GM12864 (cell line): ENCODE measurements around the gene MIX23.

Source experiments
- DNase-seq: peaks from one replicate; pipeline ENCODE4 v3.0.0-alpha.2; 2011; ENCODE audit warnings: low read depth
- H3K4me3 ChIP-seq: 2 replicates; pipeline ENCODE4 v1.5.1; 2011; ENCODE audit warnings: mild to moderate bottlenecking, low read depth, low read length, control low read depth
- TF ChIP-seq, protein P1 (sequence below): IDR thresholded peaks from 2 replicates; pipeline ENCODE4 v1.5.1; 2011; ENCODE audit warnings: low read depth, mild to moderate bottlenecking, moderate library complexity, low read length, control low read depth, inconsistent platforms; ENCODE audit errors: missing control alignments

Gene MIX23

DNA sequence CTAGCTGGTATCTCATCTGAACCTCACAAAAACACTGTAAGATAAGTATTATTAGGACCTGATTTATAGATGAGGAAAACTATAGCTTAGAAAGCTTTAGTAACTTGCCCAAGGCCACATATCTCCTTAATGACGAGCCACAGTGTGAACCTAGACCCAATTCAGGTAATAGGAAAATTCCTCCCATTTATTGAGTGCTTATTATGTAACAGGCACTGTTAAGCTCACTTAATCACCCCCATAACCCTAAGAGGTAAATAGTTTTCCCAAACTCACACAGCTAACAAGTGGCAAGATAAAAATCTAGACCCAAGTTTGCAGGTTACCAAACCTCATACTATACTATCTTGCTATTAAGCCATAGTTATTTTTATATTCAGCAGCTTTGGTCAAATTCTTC lies 24.9 kb upstream of the MIX23 start:
- TF ChIP-seq, protein P1, sequence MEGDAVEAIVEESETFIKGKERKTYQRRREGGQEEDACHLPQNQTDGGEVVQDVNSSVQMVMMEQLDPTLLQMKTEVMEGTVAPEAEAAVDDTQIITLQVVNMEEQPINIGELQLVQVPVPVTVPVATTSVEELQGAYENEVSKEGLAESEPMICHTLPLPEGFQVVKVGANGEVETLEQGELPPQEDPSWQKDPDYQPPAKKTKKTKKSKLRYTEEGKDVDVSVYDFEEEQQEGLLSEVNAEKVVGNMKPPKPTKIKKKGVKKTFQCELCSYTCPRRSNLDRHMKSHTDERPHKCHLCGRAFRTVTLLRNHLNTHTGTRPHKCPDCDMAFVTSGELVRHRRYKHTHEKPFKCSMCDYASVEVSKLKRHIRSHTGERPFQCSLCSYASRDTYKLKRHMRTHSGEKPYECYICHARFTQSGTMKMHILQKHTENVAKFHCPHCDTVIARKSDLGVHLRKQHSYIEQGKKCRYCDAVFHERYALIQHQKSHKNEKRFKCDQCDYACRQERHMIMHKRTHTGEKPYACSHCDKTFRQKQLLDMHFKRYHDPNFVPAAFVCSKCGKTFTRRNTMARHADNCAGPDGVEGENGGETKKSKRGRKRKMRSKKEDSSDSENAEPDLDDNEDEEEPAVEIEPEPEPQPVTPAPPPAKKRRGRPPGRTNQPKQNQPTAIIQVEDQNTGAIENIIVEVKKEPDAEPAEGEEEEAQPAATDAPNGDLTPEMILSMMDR, result no peak
- no peak for DNase-seq
- H3K4me3 ChIP-seq, result no peak overlapping the region

DNA sequence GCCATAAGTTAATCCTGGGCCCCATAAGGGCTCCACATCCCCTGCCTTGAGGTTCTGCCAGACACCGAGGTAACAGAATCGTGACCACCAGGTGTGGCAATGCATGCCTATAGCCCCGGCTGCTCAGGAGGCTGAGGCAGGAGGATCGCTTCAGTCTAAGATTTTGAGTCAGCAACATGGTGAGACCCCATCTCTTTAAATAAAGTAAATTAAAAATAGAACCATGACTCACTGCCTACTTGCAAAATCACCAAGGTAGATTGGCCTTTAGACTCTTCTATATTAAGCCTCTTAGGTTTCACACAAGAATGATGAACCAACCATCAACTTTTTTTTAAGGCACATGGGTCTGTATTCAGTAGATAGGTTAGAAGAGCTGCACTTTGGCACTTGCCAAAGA lies 23.2 kb upstream of the MIX23 start:
- TF ChIP-seq, protein P1, result no peak
- DNase-seq, result no peak
- no peak overlapping the region for H3K4me3 ChIP-seq

- TF ChIP-seq, protein P1, result no peak
- H3K4me3 ChIP-seq, result no peak overlapping the region
- DNase-seq, result no peak
Observed at GRCh38 chr3:122405015-122405414, 22.0 kb upstream of the MIX23 start.

GRCh38 chr3:122403489-122403888 lies 20.5 kb upstream of the MIX23 start:
- DNase-seq, result no peak
- TF ChIP-seq, protein P1, result no peak
- H3K4me3 ChIP-seq, result no peak overlapping the region

GRCh38 chr3:122398920-122399319 lies 15.9 kb upstream of the MIX23 start:
- DNase-seq, result no peak
- TF ChIP-seq, protein P1, result no peak
- H3K4me3 ChIP-seq, result no peak overlapping the region

DNA sequence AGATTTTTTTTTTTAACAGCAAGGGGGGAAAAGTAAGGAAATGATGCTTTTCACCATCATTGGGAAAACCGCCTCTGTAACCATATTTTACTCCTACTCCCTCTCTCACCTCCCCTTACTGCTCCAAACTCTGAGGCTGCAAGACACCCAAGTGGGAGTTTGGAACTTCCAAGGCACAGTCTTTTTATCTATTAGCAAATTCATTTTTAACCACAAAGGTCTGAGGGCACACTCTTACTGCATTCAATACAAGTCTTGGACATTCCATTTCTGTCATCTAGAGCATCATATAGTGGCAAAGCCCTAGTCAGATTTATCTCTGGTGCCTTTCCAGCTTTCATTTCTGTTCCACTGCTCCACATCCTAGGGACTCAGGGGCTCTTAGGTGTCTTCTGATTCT lies 14.2 kb upstream of the MIX23 start:
- TF ChIP-seq, protein P1, result no peak
- no peak overlapping the region for H3K4me3 ChIP-seq
- DNase-seq, result no peak

DNA sequence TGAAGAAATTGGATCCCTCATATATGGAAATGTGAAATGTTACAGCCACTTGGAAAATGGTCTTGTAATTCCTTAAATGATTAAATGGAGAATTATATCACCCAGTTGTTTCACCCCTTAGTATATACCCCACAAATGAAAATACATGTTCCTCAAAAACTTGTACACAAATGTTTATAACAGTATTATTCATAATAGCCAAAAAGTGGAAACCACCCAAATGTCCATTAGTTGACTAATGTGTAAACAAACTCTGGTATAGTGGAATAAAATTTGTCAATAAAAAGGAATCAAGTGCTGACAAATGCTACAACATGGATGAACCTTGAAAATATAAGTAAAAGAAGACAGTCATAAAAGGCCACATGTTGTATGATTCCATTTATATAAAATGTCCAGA lies 13.5 kb upstream of the MIX23 start:
- DNase-seq, result no peak
- TF ChIP-seq, protein P1, result no peak
- H3K4me3 ChIP-seq, result no peak overlapping the region
